Stomach (tissue), 4 donors: ENCODE results near the gene STAT1.

Source experiments
- CTCF ChIP-seq, 7 experiments: fragments of 450-650 bp in 4 of 7; fragments of 200-600 bp in 3 of 7; sonication (generic) in 3 of 7; IDR thresholded peaks; one replicate each; pipeline ENCODE4 v1.5.1; 2016 to 2019; ENCODE audit warnings: antibody characterized with exemption in 7 of 7, control low read depth in 2 of 7, mild to moderate bottlenecking in 1 of 7
- EP300 ChIP-seq: sonication (generic); formaldehyde crosslinking; IDR thresholded peaks from one replicate; pipeline ENCODE4 v1.6.1; 2017; ENCODE audit warnings: antibody characterized with exemption
- POLR2A ChIP-seq, 4 donors: fragments of 450-650 bp; IDR thresholded peaks; one replicate each; pipeline ENCODE4 v1.6.1; 2016; ENCODE audit warnings: antibody characterized with exemption in 4 of 4, control low read depth in 2 of 4, mild to moderate bottlenecking in 1 of 4, moderate library complexity in 1 of 4
- POLR2AphosphoS5 ChIP-seq, 3 donors: sonication (generic); formaldehyde crosslinking; IDR thresholded peaks; one replicate each; pipeline ENCODE4 v1.6.1; 2016; ENCODE audit warnings: antibody characterized with exemption in 3 of 3

GRCh38 chr2:191059308-191059707 is 45.3 kb upstream of the STAT1 start:
- TF ChIP-seq CTCF (IDR thresholded peaks at IDR 0.05) (no peak), POLR2A (IDR thresholded peaks at IDR 0.05) (no peak), POLR2AphosphoS5 (IDR thresholded peaks at IDR 0.05) (no peak), EP300 (no peak)
